A204.1 (cell line): ENCODE data around the gene RBM33.

Source experiments
- FAIRE-seq: peaks from 2 replicates; lab custom pipeline; 2012; peaks lifted over from hg19 to GRCh38; lab: Jason Lieb, UNC

RBM33 gene

GRCh38 chr7:155798673-155799439 lies 154.4 kb downstream of the RBM33 start:
- no peak for FAIRE-seq

GRCh38 chr7:155799514-155799913 lies 155.1 kb downstream of the RBM33 start:
- no peak for FAIRE-seq

- FAIRE-seq: no peak
These were observed 155.8 kb downstream of the RBM33 start for GRCh38 chr7:155800301-155800700.

- FAIRE-seq: no peak
These were observed 156.3 kb downstream of the RBM33 start for GRCh38 chr7:155800741-155801267.

- FAIRE-seq: no peak
These were observed 157.8 kb downstream of the RBM33 start for GRCh38 chr7:155802291-155802690.

GRCh38 chr7:155802906-155803417 lies 158.5 kb downstream of the RBM33 start:
- FAIRE-seq: no peak

GRCh38 chr7:155803418-155804376 lies 159.2 kb downstream of the RBM33 start:
- FAIRE-seq: no peak

- FAIRE-seq: no peak
These were observed 160.0 kb downstream of the RBM33 start for GRCh38 chr7:155804431-155804831.

- FAIRE-seq: no peak
These were observed 160.7 kb downstream of the RBM33 start for GRCh38 chr7:155804897-155805825.

GRCh38 chr7:155805826-155806095 lies 161.3 kb downstream of the RBM33 start:
- FAIRE-seq: no peak

GRCh38 chr7:155806096-155806871 lies 161.8 kb downstream of the RBM33 start:
- FAIRE-seq: no peak

- FAIRE-seq: no peak
These were observed 162.7 kb downstream of the RBM33 start for GRCh38 chr7:155807065-155807671.

- FAIRE-seq: no peak
These were observed 163.5 kb downstream of the RBM33 start for GRCh38 chr7:155807789-155808548.

- no peak for FAIRE-seq
These were observed 164.3 kb downstream of the RBM33 start for GRCh38 chr7:155808549-155809331.

GRCh38 chr7:155809332-155809946 lies 165.0 kb downstream of the RBM33 start:
- no peak for FAIRE-seq

GRCh38 chr7:155809947-155810769 lies 165.7 kb downstream of the RBM33 start:
- no peak for FAIRE-seq

- FAIRE-seq: no peak
These were observed 166.5 kb downstream of the RBM33 start for GRCh38 chr7:155810770-155811559.
